Mucosa of stomach (tissue), 1 donor: Measurements from ENCODE around the gene FBXO7.
A peak's percentile ranks its signal among the peaks of the same experiment; 100 is the strongest.

Source experiments
- H3K27me3 ChIP-seq: one replicate; pipeline ENCODE4 v1.7.0; 2013; ENCODE audit warnings: mild to moderate bottlenecking, low read length; ENCODE audit not compliant: control insufficient read depth, insufficient read depth
- H3K36me3 ChIP-seq: one replicate; pipeline ENCODE4 v1.7.0; 2013; ENCODE audit warnings: low read length; ENCODE audit not compliant: control insufficient read depth, insufficient read depth
- H3K4me1 ChIP-seq: one replicate; pipeline ENCODE4 v1.7.0; 2013; ENCODE audit warnings: mild to moderate bottlenecking, low read length; ENCODE audit not compliant: control insufficient read depth, insufficient read depth
- H3K4me3 ChIP-seq: one replicate; pipeline ENCODE4 v1.7.0; 2013; ENCODE audit warnings: low read length
- H3K9ac ChIP-seq: one replicate; pipeline ENCODE4 v1.7.0; 2013; ENCODE audit warnings: mild to moderate bottlenecking, low read length, moderate library complexity
- H3K9me3 ChIP-seq: one replicate; pipeline ENCODE4 v1.7.0; 2013; ENCODE audit warnings: mild to moderate bottlenecking, low read length, moderate library complexity; ENCODE audit not compliant: control insufficient read depth
- donor health status: Pancreatic carcinoma.

Gene FBXO7

GRCh38 chr22:32474635-32475467, at the start of gene FBXO7:
FBXO7 (plus strand) TSS chr22:32474811; CDS start chr22:32475003, 192 bp downstream.
- Histone ChIP-seq H3K4me3 (peak within 1 kb of the TSS; percentile 79), H3K9ac (peak within 1 kb of the TSS; percentile 87), H3K9me3 (no peaks in the 10 kb centered on the region), H3K4me1 (peaks cover 13% of the 10 kb centered on the region), H3K27me3 (no peaks in the 10 kb centered on the region), H3K36me3 (no peaks in the 10 kb centered on the region)

GRCh38 chr22:32426881-32427280, 47.7 kb upstream of the FBXO7 start:
- no peak overlapping the region for H3K9ac ChIP-seq
- no peaks in the 10 kb centered on the region for H3K9me3 ChIP-seq
- H3K4me1 ChIP-seq, result no peaks in the 10 kb centered on the region
- H3K27me3 ChIP-seq, result peaks cover 11% of the 10 kb centered on the region
- no peaks in the 10 kb centered on the region for H3K36me3 ChIP-seq
- H3K4me3 ChIP-seq, result no peak overlapping the region

GRCh38 chr22:32430352-32430751, 44.3 kb upstream of the FBXO7 start:
- Histone ChIP-seq H3K9ac (no peak overlapping the region), H3K4me3 (no peak overlapping the region), H3K27me3 (peaks cover 13% of the 10 kb centered on the region), H3K9me3 (no peaks in the 10 kb centered on the region), H3K4me1 (no peaks in the 10 kb centered on the region), H3K36me3 (no peaks in the 10 kb centered on the region)

GRCh38 chr22:32444068-32444467, 30.5 kb upstream of the FBXO7 start:
- Histone ChIP-seq H3K4me1 (no peaks in the 10 kb centered on the region), H3K27me3 (peaks cover 17% of the 10 kb centered on the region), H3K9ac (no peak overlapping the region), H3K36me3 (no peaks in the 10 kb centered on the region), H3K9me3 (no peaks in the 10 kb centered on the region), H3K4me3 (no peak overlapping the region)

GRCh38 chr22:32446321-32446720, 28.3 kb upstream of the FBXO7 start:
- Histone ChIP-seq H3K36me3 (no peaks in the 10 kb centered on the region), H3K4me3 (no peak overlapping the region), H3K9me3 (no peaks in the 10 kb centered on the region)

GRCh38 chr22:32448980-32449379, 25.6 kb upstream of the FBXO7 start:
- Histone ChIP-seq H3K27me3 (no peaks in the 10 kb centered on the region), H3K9ac (no peak overlapping the region), H3K4me3 (no peak overlapping the region), H3K4me1 (no peaks in the 10 kb centered on the region), H3K36me3 (no peaks in the 10 kb centered on the region), H3K9me3 (no peaks in the 10 kb centered on the region)

More at GRCh38 chr22:32446321-32446720, 28.3 kb upstream of the FBXO7 start:
- Histone ChIP-seq H3K27me3 (peaks cover 11% of the 10 kb centered on the region), H3K9ac (no peak overlapping the region), H3K4me1 (no peaks in the 10 kb centered on the region)

GRCh38 chr22:32457031-32457430, 17.6 kb upstream of the FBXO7 start:
- Histone ChIP-seq H3K9ac (no peak overlapping the region), H3K27me3 (peaks cover 9% of the 10 kb centered on the region), H3K36me3 (no peaks in the 10 kb centered on the region), H3K4me1 (no peaks in the 10 kb centered on the region), H3K9me3 (no peaks in the 10 kb centered on the region), H3K4me3 (no peak overlapping the region)

- H3K4me3 ChIP-seq, result no peak overlapping the region
These were observed 12.2 kb upstream of the FBXO7 start for GRCh38 chr22:32462452-32462851.

GRCh38 chr22:32465661-32466060, 8.9 kb upstream of the FBXO7 start:
- H3K4me1 ChIP-seq, result no peaks in the 10 kb centered on the region
- no peaks in the 10 kb centered on the region for H3K9me3 ChIP-seq
- H3K4me3 ChIP-seq, result no peak overlapping the region
- H3K9ac ChIP-seq, result no peak overlapping the region
- H3K27me3 ChIP-seq, result no peaks in the 10 kb centered on the region
- H3K36me3 ChIP-seq, result no peaks in the 10 kb centered on the region

More at GRCh38 chr22:32462452-32462851, 12.2 kb upstream of the FBXO7 start:
- Histone ChIP-seq H3K27me3 (no peaks in the 10 kb centered on the region), H3K9me3 (no peaks in the 10 kb centered on the region), H3K36me3 (no peaks in the 10 kb centered on the region), H3K9ac (no peak overlapping the region), H3K4me1 (no peaks in the 10 kb centered on the region)

GRCh38 chr22:32466496-32466895, 8.1 kb upstream of the FBXO7 start:
- H3K36me3 ChIP-seq, result no peaks in the 10 kb centered on the region
- H3K9me3 ChIP-seq, result no peaks in the 10 kb centered on the region
- no peaks in the 10 kb centered on the region for H3K27me3 ChIP-seq
- no peak overlapping the region for H3K9ac ChIP-seq
- no peaks in the 10 kb centered on the region for H3K4me1 ChIP-seq
- H3K4me3 ChIP-seq, result no peak overlapping the region

GRCh38 chr22:32469799-32470212, 4.8 kb upstream of the FBXO7 start:
- Histone ChIP-seq H3K9ac (no peak overlapping the region), H3K4me3 (no peak overlapping the region), H3K9me3 (no peaks in the 10 kb centered on the region), H3K4me1 (peaks cover 13% of the 10 kb centered on the region), H3K27me3 (no peaks in the 10 kb centered on the region), H3K36me3 (no peaks in the 10 kb centered on the region)

- Histone ChIP-seq H3K4me1 (peaks cover 13% of the 10 kb centered on the region), H3K4me3 (peak overlapping the region; percentile 1), H3K9me3 (no peaks in the 10 kb centered on the region), H3K27me3 (no peaks in the 10 kb centered on the region), H3K9ac (peak overlapping the region; percentile 87), H3K36me3 (no peaks in the 10 kb centered on the region)
These were observed 1.1 kb upstream of the FBXO7 start for GRCh38 chr22:32473388-32473952.
